HG02798 (cell line): ENCODE measurements around the gene LRIG3.
"Not testable (repeated sequence)": the region's sequence is repeated elsewhere in the genome, so short reads cannot be mapped to it uniquely, and the experiment has no call there.

Experiments
- ATAC-seq: cut with Tn5 transposase; IDR thresholded peaks from one replicate; pipeline ENCODE4 v1.9.1; 2021; ENCODE audit warnings: mild to moderate bottlenecking; ENCODE audit not compliant: unreplicated experiment, poor library complexity

LRIG3 gene

GRCh38 chr12:58914457-58914856, 5.8 kb downstream of the LRIG3 start:
- no peak for ATAC-seq

- no peak for ATAC-seq
Observed at GRCh38 chr12:58907391-58907790, 12.9 kb downstream of the LRIG3 start.

GRCh38 chr12:58906917-58907316, 13.4 kb downstream of the LRIG3 start:
- no peak for ATAC-seq

- no peak for ATAC-seq
Observed at GRCh38 chr12:58905422-58905821, 14.9 kb downstream of the LRIG3 start.

- not testable (repeated sequence) for ATAC-seq
Observed at GRCh38 chr12:58902726-58903125, 17.6 kb downstream of the LRIG3 start.

- no peak for ATAC-seq
Observed at GRCh38 chr12:58901664-58902063, 18.6 kb downstream of the LRIG3 start.

GRCh38 chr12:58897969-58898368, 22.3 kb downstream of the LRIG3 start:
- ATAC-seq = no peak

GRCh38 chr12:58896278-58896677, 24.0 kb downstream of the LRIG3 start:
- no peak for ATAC-seq

DNA sequence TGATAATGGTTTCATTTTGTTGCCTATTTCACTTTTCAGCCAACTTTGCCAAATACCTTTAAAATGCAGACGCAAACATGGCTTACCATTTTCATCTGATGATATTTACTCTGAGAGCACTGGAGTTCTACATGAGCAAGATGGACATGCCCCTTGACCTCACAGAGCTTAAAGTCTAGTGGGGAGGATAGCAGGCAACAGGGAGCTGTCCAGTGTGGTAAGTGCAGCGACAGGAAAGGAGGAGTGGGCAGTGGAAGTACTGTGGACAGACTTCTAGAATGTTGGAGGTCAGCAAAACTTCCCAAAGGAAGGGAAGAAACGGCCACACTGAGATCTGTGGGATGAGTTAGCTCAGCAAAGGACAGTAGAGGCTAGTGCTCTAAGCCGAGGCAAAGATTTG, 25.3 kb downstream of the LRIG3 start:
- ATAC-seq = no peak

- ATAC-seq = no peak
Observed at GRCh38 chr12:58894040-58894439, 26.3 kb downstream of the LRIG3 start.

- no peak for ATAC-seq
Observed at GRCh38 chr12:58893495-58893894, 26.8 kb downstream of the LRIG3 start.

GRCh38 chr12:58889557-58889956, 30.7 kb downstream of the LRIG3 start:
- ATAC-seq = no peak

GRCh38 chr12:58888131-58888783, 32.0 kb downstream of the LRIG3 start:
- ATAC-seq = no peak

GRCh38 chr12:58887068-58887467, 33.2 kb downstream of the LRIG3 start:
- ATAC-seq = no peak

- no peak for ATAC-seq
Observed at GRCh38 chr12:58886474-58886873, 33.8 kb downstream of the LRIG3 start.

DNA sequence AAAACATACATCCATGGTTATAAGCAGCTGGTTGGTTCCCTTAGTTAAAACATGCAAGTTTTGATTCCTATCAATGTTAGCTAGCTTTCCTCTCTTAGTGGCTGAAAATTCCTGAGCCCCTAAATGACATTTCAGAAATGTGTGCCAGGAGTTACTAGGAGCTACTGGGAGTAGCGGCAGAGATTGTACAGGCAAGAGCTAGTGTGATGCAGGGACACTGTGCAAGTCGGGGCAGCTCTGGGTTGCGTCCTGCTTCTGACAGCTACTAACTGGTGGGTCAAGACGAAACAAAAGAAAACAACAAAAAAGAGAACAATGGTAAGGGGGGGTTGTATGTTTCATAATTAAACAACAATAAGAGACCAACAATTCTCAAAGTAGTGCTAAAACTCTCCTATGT, 35.4 kb downstream of the LRIG3 start:
- ATAC-seq = no peak

- ATAC-seq = peak; percentile 45
Observed at GRCh38 chr12:58883576-58884334, 36.5 kb downstream of the LRIG3 start.

DNA sequence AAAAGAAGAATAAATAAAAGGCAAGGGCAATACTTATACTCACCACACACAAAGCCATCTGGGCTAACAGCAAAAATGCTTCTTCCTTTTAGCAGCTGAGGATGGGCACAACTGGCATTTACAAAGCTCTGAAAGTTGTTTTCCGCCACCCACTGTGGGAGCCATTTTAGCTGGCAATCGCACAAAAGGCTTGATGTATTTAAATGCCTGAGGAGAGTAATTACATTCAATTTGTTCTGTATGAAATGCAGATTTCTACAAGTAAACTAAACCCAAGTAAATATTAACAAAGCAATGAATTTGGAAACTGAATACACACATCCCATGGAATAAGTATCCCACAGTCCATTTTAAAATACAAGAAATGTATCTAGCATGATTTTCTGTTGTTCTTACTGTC, 37.5 kb downstream of the LRIG3 start:
- no peak for ATAC-seq

- ATAC-seq = no peak
Observed at GRCh38 chr12:58881816-58882215, 38.5 kb downstream of the LRIG3 start.

GRCh38 chr12:58880639-58881038, 39.7 kb downstream of the LRIG3 start:
- no peak for ATAC-seq

GRCh38 chr12:58877243-58877743, 43.0 kb downstream of the LRIG3 start:
- no peak for ATAC-seq

DNA sequence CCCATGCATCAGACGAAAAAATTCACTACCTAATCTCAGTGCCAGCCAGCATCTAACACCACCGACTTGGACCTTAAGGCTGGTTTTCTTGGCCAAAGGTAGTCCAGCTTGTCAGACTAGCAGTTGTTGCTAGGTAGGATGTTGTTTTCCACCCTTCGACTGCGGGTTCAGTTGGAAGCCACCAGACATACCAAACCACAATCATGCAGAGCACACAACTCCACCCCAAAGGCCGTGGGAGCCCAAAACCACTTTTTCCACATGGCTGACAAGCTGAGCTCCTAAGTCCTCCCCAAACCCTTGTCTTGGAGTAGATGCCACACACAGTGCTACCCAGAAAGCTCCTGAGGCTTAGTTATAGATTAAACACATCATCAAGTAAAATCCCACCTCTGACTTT, 46.8 kb downstream of the LRIG3 start:
- no peak for ATAC-seq
